Subcutaneous adipose tissue (tissue), 4 donors: Measurements from ENCODE around the gene SLC44A4. TPM values are rescaled to one million over a fixed set of nuclear protein-coding genes. Genes with fewer than 3 reads are reported as not detected.

Experiments
- CTCF ChIP-seq: fragments of 450-650 bp; IDR thresholded peaks from one replicate; pipeline ENCODE4 v1.5.1; 2016; ENCODE audit warnings: low read depth, mild to moderate bottlenecking, control low read depth, antibody characterized with exemption, moderate library complexity
- total RNA-seq, 4 donors: library from RNA; depleted of rRNA; stranded (reverse); fragments of >200 nt; gene quantifications; one replicate each; pipeline ENCODE4 v1.1.0, GENCODE V29; 2016

SLC44A4 gene
- total RNA-seq, 4 donors from 2014 or later, result 0.51 TPM; not detected in 3

GRCh38 chr6:31881136-31881859 is 2.5 kb upstream of the SLC44A4 start:
- no peak for TF ChIP-seq CTCF

- TF ChIP-seq CTCF, result no peak
Measured at GRCh38 chr6:31880616-31881015, 1.8 kb upstream of the SLC44A4 start.

- no peak for TF ChIP-seq CTCF
Measured at GRCh38 chr6:31879901-31880300, 1.1 kb upstream of the SLC44A4 start.

GRCh38 chr6:31879143-31879542 is 346 bp upstream of the SLC44A4 start:
- TF ChIP-seq CTCF, result no peak

GRCh38 chr6:31878222-31878621 is 575 bp downstream of the SLC44A4 start:
- TF ChIP-seq CTCF, result no peak

GRCh38 chr6:31877651-31878161 is 1.1 kb downstream of the SLC44A4 start:
- TF ChIP-seq CTCF, result no peak

GRCh38 chr6:31877125-31877650 is 1.6 kb downstream of the SLC44A4 start:
- no peak for TF ChIP-seq CTCF
